D721Med (cell line): ENCODE results near the gene OBSL1.

Source experiments
- DNase-seq: peaks from one replicate; pipeline ENCODE4 v3.0.0; 2011; ENCODE audit warnings: low spot score; ENCODE audit not compliant: insufficient read length
- FAIRE-seq: peaks from 2 replicates; lab custom pipeline; 2011; peaks lifted over from hg19 to GRCh38; lab: Jason Lieb, UNC
- CTCF ChIP-seq: IDR thresholded peaks from 2 replicates; pipeline ENCODE4 v1.5.1; 2012; ENCODE audit warnings: mild to moderate bottlenecking, control low read depth; ENCODE audit not compliant: insufficient read depth; ENCODE audit errors: missing control alignments

Gene OBSL1

GRCh38 chr2:219523031-219523671 is 48.2 kb downstream of the OBSL1 start:
- no peak for TF ChIP-seq CTCF
- no peak for DNase-seq
- FAIRE-seq, result no peak

- peak; percentile 44 for FAIRE-seq
- peak; percentile 78 for DNase-seq
- no peak for TF ChIP-seq CTCF
Observed at GRCh38 chr2:219522111-219523030, 49.0 kb downstream of the OBSL1 start.

GRCh38 chr2:219521066-219521880 is 50.1 kb downstream of the OBSL1 start:
- TF ChIP-seq CTCF, result peak; percentile 91
- DNase-seq (peak; percentile 96), FAIRE-seq (no peak)

- TF ChIP-seq CTCF, result no peak
Observed at GRCh38 chr2:219520079-219520478, 51.3 kb downstream of the OBSL1 start.

GRCh38 chr2:219519526-219519916 is 51.8 kb downstream of the OBSL1 start:
- no peak for DNase-seq
- TF ChIP-seq CTCF, result no peak
- no peak for FAIRE-seq

More at GRCh38 chr2:219520079-219520478, 51.3 kb downstream of the OBSL1 start:
- FAIRE-seq, result no peak
- DNase-seq, result no peak

GRCh38 chr2:219517954-219518778 is 53.2 kb downstream of the OBSL1 start:
- DNase-seq (no peak), FAIRE-seq (no peak)
- TF ChIP-seq CTCF, result no peak
